SIG-M5 (cell line): Measurements from ENCODE around the gene POLRMT.

Experiments used
- DNase-seq: peaks from one replicate; lab custom pipeline; 2025; lab: John Stamatoyannopoulos, UW

POLRMT gene

DNA sequence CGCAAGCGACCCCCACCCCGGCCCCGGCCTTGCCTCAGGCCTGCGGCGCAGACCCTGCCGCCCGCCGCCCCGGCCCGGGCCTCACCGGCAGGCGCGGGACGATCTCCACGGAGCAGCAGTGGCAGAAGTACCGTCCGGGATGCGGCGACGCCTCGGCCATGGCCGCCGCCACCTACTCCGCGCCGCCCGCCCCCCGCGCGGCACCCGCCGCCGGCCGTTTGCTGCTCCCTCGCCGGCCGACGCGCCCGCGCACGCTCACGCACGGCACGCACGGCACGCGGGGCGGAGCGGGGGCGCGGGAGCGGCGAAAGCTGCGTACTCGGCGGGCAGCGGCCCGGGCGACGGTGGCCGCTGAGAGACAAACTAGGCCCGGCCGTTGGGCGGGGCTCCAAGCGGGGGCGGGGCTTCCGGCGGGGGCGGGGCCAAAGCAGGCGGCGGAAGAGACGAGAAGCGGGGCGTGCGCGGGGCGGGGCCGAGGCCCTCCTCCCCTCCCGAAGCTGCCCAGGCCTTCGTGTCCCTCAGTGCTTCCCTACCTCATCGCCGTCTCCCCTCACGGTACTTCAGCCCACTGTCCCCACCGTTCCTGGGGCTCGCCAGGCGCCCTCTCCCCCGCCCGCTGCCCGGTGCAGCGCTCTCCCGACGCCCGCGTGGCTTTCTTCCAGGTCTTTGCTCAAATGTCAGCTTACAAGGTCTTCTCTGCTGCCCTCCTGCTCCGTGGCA, 29.8 kb upstream of the POLRMT start, which contains the start of gene RNF126:
RNF126 (minus strand) TSS at position 253 of the 720 bp plus-strand sequence; CDS start at position 160, 93 bp downstream.
- no peak for DNase-seq

GRCh38 chr19:662207-662961, 29.0 kb upstream of the POLRMT start:
- no peak for DNase-seq

DNA sequence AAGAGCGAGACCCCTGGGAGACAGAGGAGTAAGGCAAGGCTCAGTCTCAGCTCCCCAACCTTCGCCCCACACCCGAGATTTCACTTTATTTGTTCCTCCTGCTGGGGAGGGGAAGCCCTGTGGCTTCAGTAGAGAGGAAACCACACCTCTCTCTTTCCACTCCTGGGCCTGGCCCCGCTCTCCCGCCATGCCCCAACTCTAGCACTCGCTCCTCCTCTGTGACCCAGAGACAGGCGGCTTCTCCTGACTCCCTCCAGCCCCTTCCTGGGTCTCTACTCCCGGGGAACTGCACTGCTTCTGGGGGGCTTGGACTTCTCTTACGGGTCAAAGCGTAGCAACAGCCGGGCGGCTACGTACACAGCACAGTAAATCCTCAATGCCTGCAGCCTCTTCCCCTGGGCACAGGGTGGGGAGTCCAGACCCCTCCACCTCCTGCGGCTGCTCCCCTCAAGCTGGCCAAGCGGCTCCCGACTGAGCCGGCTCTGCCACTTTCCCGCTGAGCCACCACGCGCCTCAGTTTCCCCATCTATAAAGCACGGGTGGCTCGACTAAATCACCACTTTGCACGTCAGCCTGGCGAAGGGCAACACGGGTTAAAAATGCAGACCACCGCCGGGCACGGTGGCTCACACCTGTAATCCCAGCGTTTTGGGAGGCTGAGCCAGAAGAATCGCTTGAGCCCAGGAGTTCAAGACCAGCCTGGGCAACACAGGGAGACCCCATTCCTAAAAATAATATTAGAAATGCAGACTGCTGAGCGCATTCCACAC, 28.3 kb upstream of the POLRMT start:
- no peak for DNase-seq

GRCh38 chr19:660793-661426, 27.6 kb upstream of the POLRMT start:
- DNase-seq, result no peak

- DNase-seq, result no peak
Observed at GRCh38 chr19:658916-659839, 25.8 kb upstream of the POLRMT start.

DNA sequence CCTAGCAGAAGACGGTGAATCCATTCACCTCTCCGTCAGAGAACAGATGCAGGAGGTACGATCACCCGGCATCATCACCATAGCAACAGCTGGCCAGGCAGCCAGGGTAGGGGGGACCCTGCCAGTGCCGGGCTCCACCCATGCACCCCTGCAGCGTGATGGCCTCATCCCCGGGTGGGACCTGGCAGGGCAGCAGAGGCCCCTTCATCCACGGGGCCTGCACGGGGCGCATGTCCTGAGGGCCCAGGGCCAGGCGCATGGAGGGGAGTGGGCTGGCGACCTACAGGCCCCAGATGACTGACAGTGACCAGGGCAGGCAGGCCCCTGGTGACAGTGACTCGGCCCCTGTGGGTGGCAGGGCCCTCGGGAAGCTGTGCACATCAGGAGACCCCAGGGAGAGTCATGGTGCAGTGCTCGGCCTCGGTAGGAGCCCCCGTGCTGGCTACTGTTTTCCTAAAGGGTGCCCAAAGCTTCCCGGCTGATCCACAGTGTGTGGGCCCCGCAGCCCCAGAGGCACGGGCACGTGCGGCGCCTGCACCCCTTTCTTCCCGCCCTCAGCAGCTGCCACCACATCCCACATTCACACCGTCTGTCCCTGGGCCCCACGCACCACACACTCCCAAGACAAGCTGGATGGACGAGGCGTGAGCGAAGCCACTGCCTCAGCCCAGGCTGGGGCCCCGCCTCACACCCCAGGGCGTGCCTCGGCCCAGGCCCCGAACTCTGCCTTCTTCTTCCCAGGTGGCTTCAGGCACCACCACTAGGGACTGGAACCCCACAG, 24.9 kb upstream of the POLRMT start:
- no peak for DNase-seq

- no peak for DNase-seq
Observed at GRCh38 chr19:657611-658010, 24.3 kb upstream of the POLRMT start.

DNA sequence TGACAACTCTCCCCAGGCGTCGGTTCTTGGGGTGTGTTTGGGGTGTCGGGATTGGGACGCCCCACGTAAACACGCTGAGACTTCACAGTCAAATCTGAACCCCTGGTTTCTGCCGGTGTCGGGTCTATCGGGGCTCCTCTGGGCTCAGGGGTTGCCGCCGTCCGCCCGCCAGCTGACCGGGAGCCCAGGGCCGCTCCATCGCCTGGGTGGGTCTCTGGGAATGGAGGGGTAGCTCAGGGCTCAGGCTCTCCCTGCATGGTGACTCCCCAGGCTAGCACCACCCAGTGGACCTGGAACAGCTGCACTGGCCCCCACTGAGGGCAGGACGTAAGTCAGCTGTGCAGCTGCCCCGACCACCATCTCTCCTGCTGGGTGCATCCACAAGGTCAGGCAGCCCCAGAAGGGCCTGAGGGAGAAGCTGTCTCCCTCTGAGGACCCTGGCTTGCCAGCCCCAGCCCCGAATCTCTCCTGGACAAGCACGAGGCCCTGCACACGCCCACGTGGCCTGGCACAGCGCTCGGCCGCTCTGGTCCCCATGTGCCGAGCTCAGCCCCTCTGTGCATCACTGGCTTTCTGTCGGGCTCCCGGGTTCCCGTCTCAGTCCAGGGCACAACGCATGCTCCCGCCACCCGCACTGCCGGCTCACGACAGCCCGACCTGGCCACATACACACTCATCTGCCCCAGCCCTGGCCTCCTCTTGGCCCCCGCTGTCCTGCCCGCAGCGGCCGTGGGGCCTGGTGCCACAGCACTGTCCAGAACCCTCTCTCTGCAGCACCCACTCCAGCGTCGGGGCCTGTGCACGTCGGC, 23.6 kb upstream of the POLRMT start:
- DNase-seq, result no peak

GRCh38 chr19:655691-656090, 22.4 kb upstream of the POLRMT start:
- no peak for DNase-seq

DNA sequence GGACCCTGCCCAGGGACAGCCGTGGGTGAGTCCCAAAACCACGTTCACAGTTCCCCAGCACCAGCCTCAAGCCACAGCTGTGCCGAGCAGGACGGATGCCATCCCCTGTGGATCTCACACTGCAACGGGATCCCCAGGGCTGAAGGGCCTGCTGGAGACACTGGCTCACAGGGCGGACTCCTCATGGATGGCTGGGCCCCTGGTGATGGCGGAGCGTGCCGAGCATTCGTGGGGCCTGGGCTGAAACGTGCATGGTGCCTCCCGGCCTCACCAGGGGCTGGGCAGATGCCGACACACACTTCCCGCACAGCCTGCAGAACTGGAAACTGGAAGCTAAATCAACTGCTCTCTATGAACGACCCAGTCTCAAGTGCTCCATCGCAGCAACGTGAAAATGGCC, 20.1 kb upstream of the POLRMT start:
- DNase-seq, result no peak

GRCh38 chr19:652467-653389, 19.4 kb upstream of the POLRMT start:
- DNase-seq, result no peak

- DNase-seq, result no peak
Observed at GRCh38 chr19:651991-652390, 18.7 kb upstream of the POLRMT start.

DNA sequence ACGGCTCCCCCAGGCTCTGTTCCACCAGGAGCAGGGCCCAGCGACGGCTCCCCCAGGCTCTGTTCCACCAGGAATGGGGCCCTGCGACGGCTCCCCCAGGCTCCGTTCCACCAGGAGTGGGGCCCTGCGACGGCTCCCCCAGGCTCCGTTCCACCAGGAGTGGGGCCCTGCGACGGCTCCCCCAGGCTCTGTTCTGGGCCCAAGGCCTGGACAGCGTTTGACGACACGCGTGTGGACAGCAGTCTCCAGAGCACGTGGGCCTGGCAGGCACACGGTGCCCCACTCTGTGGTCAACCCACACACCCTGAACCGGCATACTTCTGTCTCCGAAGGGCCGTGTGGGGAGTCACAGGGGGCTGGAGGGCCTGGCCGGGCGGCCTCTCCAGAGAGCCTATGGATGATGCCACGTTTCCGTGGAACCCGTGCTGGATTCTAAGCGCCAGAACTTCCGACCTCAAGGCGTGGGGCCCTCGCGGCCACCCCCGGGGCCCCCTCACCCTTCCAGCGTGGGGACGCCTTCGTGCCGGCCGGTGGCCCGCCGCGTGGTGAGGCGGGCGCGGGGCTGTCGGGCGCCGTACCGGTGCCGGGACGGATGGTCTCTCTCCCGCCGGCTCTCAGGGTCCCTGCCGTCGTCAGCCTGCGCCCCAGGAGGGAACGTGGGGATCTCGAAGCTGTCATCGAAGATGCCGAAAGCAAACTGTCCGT, 17.9 kb upstream of the POLRMT start:
- DNase-seq, result no peak

DNA sequence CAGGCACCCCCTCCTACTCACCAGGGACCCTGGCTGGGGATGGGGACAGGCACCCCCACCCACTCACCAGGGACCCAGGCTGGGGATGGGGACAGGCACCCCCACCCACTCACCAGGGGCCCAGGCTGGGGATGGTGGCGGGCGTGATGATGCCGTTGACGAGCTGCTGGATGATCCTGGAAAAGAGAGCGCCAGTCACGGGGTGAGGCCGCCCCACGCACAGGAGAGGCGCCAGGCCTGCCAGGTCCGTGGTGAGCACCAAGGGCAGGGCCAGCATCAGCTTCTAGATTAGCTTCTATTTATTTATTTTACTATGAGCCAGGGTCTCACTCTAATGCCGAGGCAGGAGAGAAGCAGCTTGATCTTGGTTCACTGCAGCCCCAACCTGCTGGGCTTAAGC, 16.8 kb upstream of the POLRMT start:
- DNase-seq, result no peak

GRCh38 chr19:648904-649801, 15.8 kb upstream of the POLRMT start:
- DNase-seq, result no peak

GRCh38 chr19:648305-648704, 15.0 kb upstream of the POLRMT start:
- DNase-seq, result no peak
